ENCODE results near the gene MBTPS1.
A peak's percentile ranks its signal among the peaks of the same experiment; 100 is the strongest.
"Not testable (repeated sequence)": the region's sequence is repeated elsewhere in the genome, so short reads cannot be mapped to it uniquely, and the experiment has no call there.

MBTPS1 gene

GRCh38 chr16:84136331-84137125 lies 19.8 kb upstream of the MBTPS1 start:
- no peak for DNase-seq

- DNase-seq, result no peak
Measured at GRCh38 chr16:84132527-84133285, 16.0 kb upstream of the MBTPS1 start.

DNA sequence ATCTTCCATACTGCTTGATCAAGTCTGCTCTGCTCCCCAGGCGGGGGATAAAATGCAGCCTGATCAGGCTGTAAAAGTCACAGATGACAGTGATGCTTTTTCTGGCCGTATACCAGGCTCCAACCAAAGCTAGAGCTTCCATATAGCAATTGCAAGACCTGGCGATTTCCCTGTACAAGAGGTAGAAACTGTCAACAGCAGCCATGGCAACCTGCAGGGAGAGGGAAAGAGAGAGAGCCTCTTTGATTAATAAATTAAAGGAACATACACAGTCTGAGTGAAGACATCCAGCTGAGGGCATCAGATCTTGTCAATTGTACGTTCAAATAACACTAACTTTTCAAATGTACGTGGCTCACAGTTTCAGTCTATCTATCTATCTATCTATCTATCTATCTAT lies 14.4 kb upstream of the MBTPS1 start:
- no peak for DNase-seq

DNA sequence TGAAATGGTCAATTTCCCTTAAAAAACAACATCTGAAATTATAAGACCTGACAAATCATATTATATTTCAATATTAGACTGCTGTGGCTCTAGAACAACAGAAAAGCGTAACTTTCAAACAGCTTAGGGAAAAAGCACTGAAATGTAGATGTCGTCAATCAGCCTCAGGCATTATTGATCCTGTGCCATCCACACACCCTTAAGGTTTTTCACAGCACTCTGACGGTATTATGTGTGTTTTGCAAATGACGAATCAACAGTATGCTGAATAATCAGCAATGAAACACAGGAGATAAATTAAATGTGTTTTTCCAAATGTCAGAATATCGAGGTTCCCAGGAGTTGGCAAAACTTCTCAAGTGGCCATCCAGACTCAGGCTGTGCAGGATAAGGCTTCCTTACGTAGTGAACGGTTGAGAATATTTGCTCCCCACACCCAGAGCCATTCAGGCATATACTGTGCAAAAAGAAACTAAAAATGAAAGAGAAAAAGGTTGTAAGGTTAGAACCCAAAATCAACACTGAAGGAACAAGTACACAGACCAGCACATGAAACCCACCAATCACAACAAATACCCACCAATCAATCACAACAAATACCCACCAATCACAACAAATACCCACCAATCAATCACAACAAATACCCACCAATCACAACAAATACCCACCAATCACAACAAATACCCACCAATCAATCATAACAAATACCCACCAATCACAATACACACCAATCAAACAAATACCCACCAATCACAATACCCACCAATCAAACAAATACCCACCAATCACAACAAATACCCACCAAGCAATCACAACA lies 7.7 kb upstream of the MBTPS1 start:
- no peak for DNase-seq

DNA sequence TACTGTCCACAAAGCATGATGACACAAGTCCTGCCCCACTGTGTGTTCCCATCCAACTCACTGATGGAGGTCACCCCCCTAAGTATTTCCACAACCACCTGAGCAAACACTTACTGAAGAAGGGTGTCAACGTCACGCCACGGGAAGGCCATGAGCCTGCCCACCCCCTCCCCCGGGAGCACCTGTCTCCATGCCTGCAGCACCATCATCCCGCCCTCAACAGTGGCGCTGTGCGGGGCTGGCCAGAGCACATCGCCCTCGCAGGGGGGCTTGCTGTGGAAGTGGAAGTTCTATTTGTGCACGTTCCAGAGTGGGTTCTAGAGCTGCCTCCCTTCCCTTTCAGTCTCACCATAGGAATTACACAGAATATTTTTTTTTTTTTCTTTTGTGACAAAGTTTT lies 4.3 kb upstream of the MBTPS1 start:
- DNase-seq, result no peak

GRCh38 chr16:84120023-84120422 lies 3.3 kb upstream of the MBTPS1 start:
- no peak for DNase-seq

DNA sequence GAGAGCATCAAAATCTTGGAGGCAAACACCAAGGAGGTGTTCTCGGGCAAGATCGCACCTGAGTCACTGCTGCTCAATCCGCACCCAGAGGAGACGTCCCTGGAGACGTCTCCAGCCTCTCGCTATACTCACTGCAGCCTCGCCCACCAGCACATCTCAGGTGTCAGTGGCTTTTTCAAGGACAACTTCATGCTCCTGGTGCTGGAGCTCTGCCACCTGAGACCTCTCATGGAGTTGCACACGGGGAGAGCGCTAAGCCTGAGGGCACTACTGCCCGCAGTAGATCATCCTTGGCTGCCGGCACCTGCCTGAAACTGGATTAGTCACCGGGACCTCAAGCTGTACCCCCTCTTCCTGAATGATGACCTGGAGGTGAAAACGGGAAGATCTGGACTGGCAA lies 2.6 kb upstream of the MBTPS1 start:
- no peak for DNase-seq

- not testable (repeated sequence) for DNase-seq
Measured at GRCh38 chr16:84118315-84118714, 1.6 kb upstream of the MBTPS1 start.

DNA sequence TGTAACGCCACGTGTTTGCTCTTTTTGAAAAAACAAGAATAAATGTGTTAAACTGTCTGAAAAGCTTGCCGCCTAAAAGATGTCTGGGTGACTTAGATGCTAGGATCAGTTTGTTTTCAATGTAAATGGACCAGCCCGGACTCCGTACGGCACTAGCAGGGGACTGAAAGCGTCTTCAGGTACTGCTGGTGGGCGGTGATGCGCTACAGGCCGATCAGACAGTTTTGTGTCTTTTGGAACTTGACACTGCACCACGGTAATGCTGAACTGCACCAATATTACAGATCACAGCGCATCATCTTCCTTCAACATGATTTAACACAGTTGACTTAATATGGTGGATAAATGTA lies 727 bp upstream of the MBTPS1 start:
- DNase-seq, result peak; percentile 14

DNA sequence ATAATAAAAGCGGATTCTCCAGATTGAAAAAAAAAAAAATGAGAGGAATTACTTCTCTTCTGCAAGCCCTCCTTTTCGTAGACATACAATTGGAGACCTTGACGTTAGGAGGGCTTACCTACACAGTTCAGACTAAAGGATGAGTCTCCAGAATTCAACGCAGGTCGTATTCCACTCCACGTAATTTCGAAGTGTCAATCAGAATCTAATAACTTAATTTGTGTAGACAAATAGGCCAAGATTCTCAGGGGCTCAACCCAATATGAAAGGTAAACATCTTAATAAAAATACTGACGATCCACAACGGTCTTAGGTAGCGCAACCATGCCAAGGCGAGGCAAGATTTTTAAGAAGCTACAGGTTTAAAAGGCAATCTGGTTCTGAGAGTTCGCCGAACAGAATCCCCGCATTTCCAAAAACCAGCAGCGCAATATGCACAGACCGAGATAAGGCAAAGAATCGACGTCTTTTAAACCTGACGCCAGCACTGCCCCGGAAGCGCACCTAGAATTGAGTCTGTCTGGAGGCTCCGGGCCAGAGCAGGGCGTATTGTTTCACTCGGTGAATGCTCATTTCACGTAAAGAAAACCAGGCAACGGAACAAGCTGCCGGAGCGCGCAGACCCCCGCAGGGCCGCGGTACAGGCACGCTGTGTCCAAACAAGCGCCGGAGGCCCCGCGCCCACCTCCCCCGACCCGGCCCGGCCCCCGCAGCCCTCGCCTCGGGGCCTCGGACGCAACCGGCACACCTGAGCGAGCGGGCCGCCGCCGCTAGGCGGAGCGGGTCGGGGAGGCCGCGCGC lies 623 bp downstream of the MBTPS1 start:
- no peak for DNase-seq

DNA sequence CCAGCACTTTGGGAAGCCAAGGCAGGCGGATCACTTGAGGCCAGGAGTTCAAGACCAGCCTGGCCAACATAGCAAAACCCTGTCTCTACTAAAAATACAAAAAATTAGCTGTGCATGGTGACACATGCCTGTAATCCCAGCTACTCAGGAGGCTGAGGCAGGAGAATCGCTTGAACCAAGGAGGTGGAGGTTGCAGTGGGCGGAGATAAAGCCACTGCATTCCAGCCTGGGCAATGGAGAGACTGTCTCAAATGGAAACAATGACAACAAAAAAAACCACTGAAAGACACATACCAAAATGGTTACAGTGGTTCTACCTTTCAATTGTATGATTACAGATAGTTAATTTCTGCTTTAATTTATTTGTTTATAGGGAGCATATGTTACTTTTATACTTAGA lies 4.8 kb downstream of the MBTPS1 start:
- not testable (repeated sequence) for DNase-seq

DNA sequence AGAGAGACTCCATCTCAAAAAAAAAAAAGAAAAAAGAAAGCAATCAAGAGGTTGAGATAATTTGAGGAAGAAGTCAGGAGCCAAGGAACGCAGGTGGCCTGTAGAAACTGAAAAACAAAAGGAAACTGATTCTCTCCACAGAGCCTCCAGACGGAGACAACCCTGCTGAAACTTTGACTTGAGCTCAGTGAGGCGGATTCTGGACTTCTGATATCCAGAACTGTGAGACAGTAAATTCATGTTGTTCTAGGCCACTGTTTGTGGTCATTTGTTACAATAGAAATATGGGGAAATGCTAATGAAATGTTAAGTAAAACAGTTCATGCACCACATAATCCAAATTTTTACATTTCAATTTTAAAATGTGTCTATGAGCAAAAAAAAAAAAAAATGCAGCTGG lies 5.2 kb downstream of the MBTPS1 start:
- DNase-seq, result no peak

- no peak for DNase-seq
Measured at GRCh38 chr16:84110527-84110926, 6.2 kb downstream of the MBTPS1 start.

- DNase-seq, result no peak
Measured at GRCh38 chr16:84109598-84110335, 7.0 kb downstream of the MBTPS1 start.

DNA sequence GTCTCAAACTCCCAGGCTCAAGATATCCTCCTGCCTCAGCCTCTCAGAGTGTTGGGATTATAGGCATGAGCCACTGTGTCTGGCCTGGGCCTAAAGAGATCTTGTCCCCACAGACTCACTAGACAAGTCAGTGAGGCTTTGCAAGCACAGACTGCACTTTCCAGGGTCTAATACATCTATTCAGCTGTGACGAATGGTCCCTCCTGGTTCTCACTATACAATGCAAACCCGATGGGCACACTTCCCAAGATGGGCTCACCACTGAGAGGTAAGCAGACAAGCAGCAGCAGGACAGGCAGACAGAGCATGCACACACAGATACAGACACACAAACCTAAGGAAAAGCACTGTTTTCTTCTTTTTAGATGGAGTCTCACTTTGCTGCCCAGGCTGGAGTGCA lies 8.8 kb downstream of the MBTPS1 start:
- no peak for DNase-seq

DNA sequence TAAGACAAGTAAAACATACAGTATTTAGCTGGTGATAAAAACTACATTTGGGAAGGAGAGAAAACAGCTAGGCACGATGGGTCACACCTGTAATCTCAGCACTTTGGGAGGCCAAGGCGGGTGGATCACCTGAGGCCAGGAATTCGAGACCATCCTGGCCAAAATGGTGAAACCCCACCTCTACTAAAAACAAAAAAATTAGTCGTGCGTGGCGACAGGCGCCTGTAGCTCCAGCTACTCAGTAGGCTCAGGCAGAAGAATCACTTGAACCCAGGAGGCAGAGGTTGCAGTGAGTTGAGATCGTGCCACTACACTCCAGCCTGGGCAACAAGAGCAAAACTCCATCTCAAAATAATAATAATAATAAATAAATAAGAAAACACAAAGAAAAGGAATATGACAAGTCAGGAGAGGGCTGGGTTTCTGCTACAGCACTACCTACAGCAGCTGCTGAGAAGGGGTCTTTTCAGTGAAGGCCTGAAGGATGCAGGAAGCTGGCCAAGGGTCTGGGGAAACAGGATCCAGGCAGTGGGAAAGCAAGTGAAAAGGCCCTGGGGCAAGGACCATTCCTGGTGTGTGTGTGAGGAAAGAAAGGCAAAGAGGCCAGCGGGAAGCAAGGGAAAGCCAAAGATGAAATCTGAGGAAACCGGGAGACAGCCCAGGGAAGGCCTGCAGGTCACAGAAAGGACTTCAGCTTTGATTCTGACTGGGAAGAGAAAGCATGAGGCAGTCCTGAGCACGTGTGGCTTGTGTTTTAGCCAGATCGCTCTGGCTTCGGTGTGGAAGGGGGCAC lies 10.6 kb downstream of the MBTPS1 start:
- no peak for DNase-seq

- no peak for DNase-seq
Measured at GRCh38 chr16:84105301-84105815, 11.4 kb downstream of the MBTPS1 start.

DNA sequence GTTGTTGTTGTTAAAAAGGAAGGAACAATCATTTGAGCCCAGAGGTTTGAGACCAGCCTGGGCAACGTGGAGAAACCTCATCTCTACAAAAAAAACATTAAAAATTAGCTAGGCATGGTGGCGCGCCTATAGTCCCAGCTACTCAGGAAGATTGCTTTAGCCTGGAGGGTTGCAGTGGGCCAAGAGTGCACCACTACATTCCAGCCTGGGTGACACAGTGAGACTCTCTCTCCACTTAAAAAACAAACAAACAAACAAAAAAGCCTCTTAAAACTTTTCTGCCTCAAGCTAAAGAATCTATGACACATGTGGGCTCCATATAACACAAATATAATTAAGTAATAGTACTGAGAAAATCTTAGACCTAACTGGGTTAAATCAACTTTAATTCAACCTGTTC lies 12.5 kb downstream of the MBTPS1 start:
- no peak for DNase-seq

- DNase-seq, result no peak
Measured at GRCh38 chr16:84103678-84104077, 13.1 kb downstream of the MBTPS1 start.

DNA sequence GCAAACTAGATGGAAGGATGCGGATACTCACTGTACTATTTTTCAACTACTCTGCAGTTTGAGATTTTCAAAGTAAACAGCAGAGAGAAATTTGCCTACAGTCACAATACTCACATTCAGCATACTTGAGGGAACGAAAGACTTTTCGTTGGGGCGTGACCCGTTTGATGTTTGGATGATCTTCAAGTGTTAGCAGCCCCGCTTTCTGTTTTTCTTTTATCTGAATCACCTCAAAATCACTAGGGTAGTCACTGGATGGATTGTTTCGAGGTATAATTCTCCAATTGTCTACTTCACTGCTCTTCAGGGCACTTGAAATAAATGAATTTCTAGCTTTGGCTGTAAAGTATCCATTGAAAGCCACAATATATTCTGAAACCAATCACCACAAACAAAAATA lies 17.8 kb downstream of the MBTPS1 start:
- no peak for DNase-seq

DNA sequence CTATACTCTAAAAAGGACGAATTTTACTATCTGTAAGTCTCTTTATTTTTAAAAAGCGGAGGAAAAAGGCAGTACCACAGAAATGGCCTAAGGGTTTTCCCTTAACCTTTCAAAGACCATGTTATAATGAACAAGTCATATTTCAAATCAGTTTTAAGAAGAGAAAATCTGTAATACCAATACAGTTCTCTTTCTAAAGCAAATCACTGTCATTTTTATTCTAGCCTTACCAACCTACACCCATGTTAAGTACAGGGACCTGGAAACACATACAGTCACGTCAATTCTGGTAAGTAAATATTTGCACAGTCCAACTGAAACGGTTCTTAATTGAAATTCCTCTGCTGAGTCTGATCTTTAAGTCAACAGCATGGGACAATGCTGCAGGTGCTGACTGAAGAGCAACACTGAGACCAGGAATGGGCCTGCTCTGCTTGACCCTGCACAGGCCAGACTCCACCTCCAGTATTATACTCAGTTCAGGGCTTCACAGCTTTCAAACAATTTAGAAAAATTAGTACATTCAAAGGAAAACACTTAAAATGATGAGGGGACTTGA lies 20.2 kb downstream of the MBTPS1 start:
- peak; percentile 78 for DNase-seq

Data from NCI-H748 treated with DMSO at 0.1 percent for 48 hours (cell line).